ENCODE results near the gene LLCFC1.

DNA sequence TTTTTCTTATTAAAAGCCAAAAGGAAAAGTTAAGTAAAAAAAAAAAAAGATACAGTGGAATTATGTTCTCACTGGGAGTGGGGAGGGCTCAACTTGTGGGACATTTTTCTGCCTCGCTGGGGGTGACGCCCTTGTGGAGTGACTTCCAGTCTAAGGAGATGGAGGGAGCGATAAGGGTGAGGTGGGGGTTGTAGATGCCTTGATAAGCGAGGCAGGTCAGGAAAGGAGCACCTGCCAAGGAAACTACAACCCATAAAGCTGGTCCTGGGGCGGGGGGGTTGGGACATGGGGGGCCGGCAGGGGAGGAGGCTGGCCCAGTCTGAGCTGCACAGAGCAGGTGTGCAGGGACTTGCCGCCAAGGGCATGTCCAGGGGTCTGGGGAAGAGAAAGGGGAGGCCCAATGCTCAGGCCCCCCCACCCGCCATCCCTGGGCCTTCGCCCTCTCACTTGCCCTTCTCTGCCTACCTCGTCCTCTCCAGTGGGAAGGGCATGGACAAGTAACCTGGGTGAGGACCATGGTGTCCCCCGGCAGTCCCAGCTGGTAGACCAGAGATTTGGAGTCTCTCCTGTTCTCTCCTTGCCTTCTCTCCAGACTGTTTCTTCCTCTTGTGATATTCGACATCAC is 3.2 kb upstream of the LLCFC1 start:
- TF ChIP-seq GATA2 (IDR thresholded peaks at IDR 0.05; ENCODE audit: low read depth, low read length): no peak
- TF ChIP-seq GATA3 (IDR thresholded peaks at IDR 0.05; ENCODE audit: low read depth, low read length): no peak

Data from SH-SY5Y (cell line).